Nephron (organoid): ENCODE results near the gene RAPH1.

Experiments used
- H3K27ac Mint-ChIP-seq, 3 experiments: 2 replicates each; pipeline ENCODE4 v1.8.0; 2020; ENCODE audit warnings: mixed read lengths in 3 of 3, mild to moderate bottlenecking in 2 of 3, moderate library complexity in 1 of 3
- H3K27me3 Mint-ChIP-seq: 2 replicates; pipeline ENCODE4 v1.8.0; 2021; ENCODE audit warnings: low read depth, mild to moderate bottlenecking, moderate library complexity, mixed read lengths
- H3K36me3 Mint-ChIP-seq: 2 replicates; pipeline ENCODE4 v1.8.0; 2020; ENCODE audit warnings: low read depth, mixed read lengths
- H3K4me1 Mint-ChIP-seq: 2 replicates; pipeline ENCODE4 v1.8.0; 2020; ENCODE audit warnings: mixed read lengths
- H3K4me3 Mint-ChIP-seq, 3 experiments: 2 replicates each; pipeline ENCODE4 v1.8.0; 2020; ENCODE audit warnings: mild to moderate bottlenecking in 3 of 3, mixed read lengths in 3 of 3, moderate library complexity in 2 of 3
- H3K9me3 Mint-ChIP-seq: 2 replicates; pipeline ENCODE4 v1.8.0; 2020; ENCODE audit warnings: mixed read lengths
- CTCF ChIP-seq, 3 experiments: fragments of 200-600 bp; sonication (generic); IDR thresholded peaks; one replicate each; pipeline ENCODE4 v1.5.0; 2021; ENCODE audit warnings: antibody characterized with exemption in 3 of 3; ENCODE audit not compliant: unreplicated experiment in 3 of 3

The RAPH1 gene

DNA sequence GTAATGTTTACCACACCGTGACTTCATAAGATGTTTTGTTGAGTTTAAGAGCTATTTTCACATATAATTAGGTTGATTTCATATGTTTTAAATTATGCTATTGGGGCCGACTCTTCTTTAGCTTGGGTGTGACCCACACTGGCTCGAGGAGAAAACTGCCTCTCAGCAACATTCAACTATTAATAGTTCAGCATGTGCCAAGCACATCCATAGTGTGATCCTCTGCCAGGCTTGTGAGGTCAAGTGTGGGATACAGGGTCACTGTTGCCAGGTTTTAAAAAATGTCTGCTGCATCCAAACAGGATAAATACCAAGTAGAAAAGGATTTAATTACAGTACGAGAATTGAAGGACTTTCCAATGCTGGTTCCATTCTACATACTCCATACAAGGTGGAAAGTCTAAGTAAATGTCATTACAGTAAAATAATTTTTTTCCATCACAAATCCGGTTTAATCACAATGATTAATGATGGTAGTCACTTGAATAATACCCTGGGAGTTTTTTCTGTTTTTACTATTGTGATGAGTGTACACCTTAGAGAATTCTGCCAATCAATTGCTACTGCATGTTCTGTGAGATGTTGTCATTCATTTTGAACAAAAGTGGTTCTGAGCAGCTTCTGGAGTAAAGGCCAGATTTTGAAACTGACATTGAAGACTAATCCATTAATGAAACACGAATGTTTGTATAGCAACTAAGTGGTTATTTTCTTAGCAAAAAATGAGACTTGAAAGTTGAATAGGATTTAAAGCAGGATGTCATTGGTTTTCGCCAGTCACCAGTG, 122.4 kb downstream of the RAPH1 start:
- Mint-ChIP-seq H3K27ac (peak overlapping the region in 1 of 3 experiments; percentile 34), H3K36me3 (peaks cover 75% of the 10 kb centered on the region), H3K4me1 (no peaks in the 10 kb centered on the region), H3K9me3 (no peaks in the 10 kb centered on the region), H3K4me3 (no peak overlapping the region), H3K27me3 (no peaks in the 10 kb centered on the region)
- TF ChIP-seq CTCF (IDR thresholded peaks at IDR 0.05; ENCODE audit: unreplicated experiment in 3 of 3) = no peak

DNA sequence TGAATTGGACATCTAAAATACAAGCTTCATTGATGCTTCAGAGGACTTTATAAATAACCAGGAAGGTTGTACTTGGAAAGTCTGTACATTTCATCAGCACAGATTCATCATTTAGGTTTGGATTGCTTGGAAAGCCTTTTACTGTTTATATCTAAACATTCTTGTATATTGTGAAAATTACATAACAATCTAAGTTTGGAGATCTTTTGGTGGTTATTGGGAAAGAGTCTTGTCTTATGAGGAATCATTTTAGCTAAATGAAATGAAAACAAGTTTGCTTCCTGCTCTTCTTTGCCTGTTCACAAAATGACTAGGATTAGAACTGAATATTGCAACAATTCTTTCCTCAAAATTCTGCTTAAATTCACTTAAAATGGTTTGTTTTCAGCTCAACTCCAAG, 127.6 kb downstream of the RAPH1 start:
- Mint-ChIP-seq H3K9me3 (no peaks in the 10 kb centered on the region), H3K27ac (no peak overlapping the region), H3K36me3 (peaks cover 79% of the 10 kb centered on the region), H3K4me3 (no peak overlapping the region), H3K27me3 (no peaks in the 10 kb centered on the region), H3K4me1 (no peaks in the 10 kb centered on the region)
- no peak for TF ChIP-seq CTCF (IDR thresholded peaks at IDR 0.05; ENCODE audit: unreplicated experiment in 3 of 3)

DNA sequence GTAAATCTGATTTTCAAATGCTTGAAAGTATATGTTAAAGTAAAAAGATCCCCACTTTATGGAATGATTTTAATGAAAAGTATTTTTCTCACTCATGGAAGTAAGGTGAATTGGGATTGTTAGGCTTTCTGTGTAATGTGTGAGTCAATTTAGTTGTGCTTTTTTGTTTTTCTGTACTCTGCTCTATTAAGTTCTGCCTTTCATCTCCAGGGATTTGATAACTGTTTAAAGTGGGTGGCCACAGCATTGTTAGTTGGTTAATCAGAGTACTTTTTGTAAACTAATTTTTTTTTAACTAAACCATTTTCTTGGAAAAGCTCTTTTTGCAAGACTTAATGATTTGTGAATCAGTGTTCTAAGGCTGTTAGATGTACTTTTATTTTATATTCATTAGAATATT, 130.1 kb downstream of the RAPH1 start:
- Mint-ChIP-seq H3K4me1 (no peaks in the 10 kb centered on the region), H3K27me3 (no peaks in the 10 kb centered on the region)

GRCh38 chr2:203400805-203401585, 134.1 kb downstream of the RAPH1 start:
- Mint-ChIP-seq H3K4me3 (no peak overlapping the region), H3K36me3 (peaks cover 59% of the 10 kb centered on the region), H3K9me3 (no peaks in the 10 kb centered on the region), H3K27ac (no peak overlapping the region), H3K27me3 (no peaks in the 10 kb centered on the region), H3K4me1 (no peaks in the 10 kb centered on the region)
- no peak for TF ChIP-seq CTCF (IDR thresholded peaks at IDR 0.05; ENCODE audit: unreplicated experiment in 3 of 3)

More for the DNA sequence above, 130.1 kb downstream of the RAPH1 start:
- peaks cover 71% of the 10 kb centered on the region for H3K36me3 Mint-ChIP-seq
- H3K9me3 Mint-ChIP-seq = no peaks in the 10 kb centered on the region
- H3K27ac Mint-ChIP-seq = no peak overlapping the region
- no peak for TF ChIP-seq CTCF (IDR thresholded peaks at IDR 0.05; ENCODE audit: unreplicated experiment in 3 of 3)
- no peak overlapping the region for H3K4me3 Mint-ChIP-seq

DNA sequence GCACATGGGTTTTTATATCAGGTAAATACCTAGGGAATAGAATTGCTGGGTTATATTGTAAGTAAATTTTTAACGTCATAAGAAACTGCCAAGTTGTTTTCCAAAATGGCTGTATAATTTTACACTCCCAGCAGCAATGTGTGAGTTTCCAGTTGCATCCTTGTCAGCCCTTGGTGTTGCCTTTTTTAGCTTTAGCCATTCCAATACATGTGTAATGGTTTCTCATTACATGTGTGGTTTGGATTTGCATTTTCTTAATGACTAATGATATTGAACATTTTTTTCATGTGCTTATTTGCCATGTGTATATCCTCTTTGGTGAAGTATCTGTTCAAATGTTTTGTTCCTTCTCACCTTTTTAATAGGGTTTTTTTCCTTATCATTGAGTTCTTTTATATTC, 136.1 kb downstream of the RAPH1 start:
- no peaks in the 10 kb centered on the region for H3K9me3 Mint-ChIP-seq

More for the DNA sequence above, 136.1 kb downstream of the RAPH1 start:
- Mint-ChIP-seq H3K27me3 (no peaks in the 10 kb centered on the region), H3K4me3 (no peak overlapping the region), H3K36me3 (peaks cover 57% of the 10 kb centered on the region), H3K27ac (no peak overlapping the region), H3K4me1 (no peaks in the 10 kb centered on the region)
- no peak for TF ChIP-seq CTCF (IDR thresholded peaks at IDR 0.05; ENCODE audit: unreplicated experiment in 3 of 3)
